HepG2 (cell line): ENCODE measurements around the gene STRN4. TPM values are rescaled to one million over a fixed set of nuclear protein-coding genes. Genes with fewer than 3 reads are reported as not detected.
A peak's percentile ranks its signal among the peaks of the same experiment; 100 is the strongest.

Source experiments
- BHLHE40 ChIP-seq: IDR thresholded peaks from 2 replicates; pipeline ENCODE4 v1.6.1; 2011; ENCODE audit warnings: low read length, improper control_type of control experiment
- ESRRA ChIP-seq: sonication (generic); formaldehyde crosslinking; IDR thresholded peaks from 2 replicates; pipeline ENCODE4 v1.5.1; 2020; ENCODE audit warnings: mild to moderate bottlenecking, low read depth, missing genetic modification reagents
- GABPA ChIP-seq, 2 experiments: IDR thresholded peaks; 2 replicates each; pipeline ENCODE4 v1.6.1; 2011 to 2016; ENCODE audit warnings: low read depth in 2 of 2, low read length in 1 of 2, missing biosample characterization in 1 of 2, missing genetic modification characterization in 1 of 2
- HDAC2 ChIP-seq: sonication (generic); formaldehyde crosslinking; IDR thresholded peaks from 2 replicates; pipeline ENCODE4 v1.4.0; 2020; ENCODE audit warnings: missing genetic modification reagents
- MXD4 ChIP-seq: IDR thresholded peaks from 2 replicates; pipeline ENCODE4 v1.6.1; 2016; ENCODE audit warnings: mild to moderate bottlenecking, missing biosample characterization, missing genetic modification reagents
- PAF1 ChIP-seq: IDR thresholded peaks from 2 replicates; pipeline ENCODE4 v1.6.1; 2016; ENCODE audit warnings: missing genetic modification reagents, missing compliant biosample characterization
- SCMH1 ChIP-seq: sonication (generic); formaldehyde crosslinking; IDR thresholded peaks from 2 replicates; pipeline ENCODE4 v1.9.0; 2021; ENCODE audit warnings: missing genetic modification reagents, mild to moderate bottlenecking, borderline replicate concordance
- STAT6 ChIP-seq: sonication (generic); formaldehyde crosslinking; IDR thresholded peaks from 2 replicates; pipeline ENCODE4 v1.4.0; 2020; ENCODE audit warnings: missing genetic modification reagents, mild to moderate bottlenecking, borderline replicate concordance
- TFDP2 ChIP-seq: sonication (generic); formaldehyde crosslinking; IDR thresholded peaks from 2 replicates; pipeline ENCODE4 v1.4.0; 2020; ENCODE audit warnings: missing genetic modification reagents
- ZBTB20 ChIP-seq: sonication (generic); formaldehyde crosslinking; IDR thresholded peaks from 2 replicates; pipeline ENCODE4 v1.8.1; 2023; ENCODE audit warnings: missing genetic modification reagents, low read depth, mild to moderate bottlenecking, borderline replicate concordance
- ZBTB21 ChIP-seq: sonication (generic); formaldehyde crosslinking; IDR thresholded peaks from 2 replicates; pipeline ENCODE4 v1.4.0; 2020; ENCODE audit warnings: missing genetic modification reagents
- ZNF331 ChIP-seq: sonication (generic); formaldehyde crosslinking; IDR thresholded peaks from 2 replicates; pipeline ENCODE4 v1.4.0; 2020; ENCODE audit warnings: missing genetic modification reagents
- ZNF607 ChIP-seq: sonication (generic); formaldehyde crosslinking; IDR thresholded peaks from 2 replicates; pipeline ENCODE4 v1.5.1; 2020; ENCODE audit warnings: missing genetic modification reagents, mild to moderate bottlenecking, borderline replicate concordance
- polyA plus RNA-seq, 8 experiments: library from polyadenylated mRNA; depleted of rRNA in 3 of 8; stranded (reverse) in 7 of 8; unstranded in 1 of 8; fragments of >200 nt; fragmentation: Illumina TruSeq in 4 of 8; extraction: Trizol in 4 of 8; gene quantifications; 2 replicates each; pipeline versions ENCODE4 v1.2.1 to v1.2.3, GENCODE V29; 2011 to 2016; ENCODE audit warnings: low read depth in 4 of 8, missing spikeins in 1 of 8, mixed read lengths in 1 of 8; ENCODE audit not compliant: insufficient read depth in 1 of 8
- total RNA-seq, 5 experiments: library from RNA; depleted of rRNA; stranded (reverse); fragments of >200 nt; fragmentation: Illumina TruSeq; extraction: Trizol; gene quantifications; 2 replicates each; pipeline ENCODE4 v1.2.3, GENCODE V29; 2016; ENCODE audit warnings: low read depth in 1 of 5
- TF ChIP-seq, protein P1 (sequence below): sonication (generic); formaldehyde crosslinking; IDR thresholded peaks from 2 replicates; pipeline ENCODE4 v1.5.0; 2020; ENCODE audit warnings: mild to moderate bottlenecking, missing genetic modification reagents, borderline replicate concordance
- TF ChIP-seq, protein P2 (sequence below), 2 experiments: IDR thresholded peaks; 2 replicates each; pipeline ENCODE4 v1.6.1; 2011 to 2012; ENCODE audit warnings: low read length in 2 of 2, borderline replicate concordance in 1 of 2, low read depth in 1 of 2, mild to moderate bottlenecking in 1 of 2, moderate library complexity in 1 of 2
- TF ChIP-seq, protein P3 (sequence below), 2 experiments: fragments of 450-650 bp in 1 of 2; sonication (generic) in 1 of 2; formaldehyde crosslinking; IDR thresholded peaks; 2 replicates each; pipeline versions ENCODE4 v1.5.0 to v1.8.0; 2020 to 2022; ENCODE audit warnings: mild to moderate bottlenecking in 1 of 2, missing genetic modification reagents in 1 of 2

Gene STRN4
- total and polyA plus RNA-seq, 2 of the 13 experiments (the other 11 are each of a cell fraction or from before 2014, with no cell fraction given) = 43.1 to 57.3 TPM

- TF ChIP-seq HDAC2 (0 out of 2 replicates have a peak, but pooled peaks have one; percentile 24), MXD4 (CRISPR knock-in tag) (peak; percentile 83), ESRRA (CRISPR knock-in tag) (no peak), ZBTB21 (CRISPR knock-in tag) (no peak), STAT6 (CRISPR knock-in tag) (no peak), SCMH1 (no peak), PAF1 (CRISPR knock-in tag) (no peak), ZNF607 (CRISPR knock-in tag) (peak; percentile 93), BHLHE40 (no peak), GABPA (IDR thresholded peaks at IDR 0.05; ENCODE audit: low read depth, low read length) (no peak), GABPA (CRISPR knock-in tag; IDR thresholded peaks at IDR 0.05; ENCODE audit: low read depth) (0 out of 2 replicates have a peak, but pooled peaks have one; percentile 18), ZBTB20 (peak; percentile 43; the same call in 1 of the 2 replicates), ZNF331 (no peak), TFDP2 (CRISPR knock-in tag) (peak; percentile 73; the same call in 1 of the 2 replicates)
- TF ChIP-seq, protein P1, sequence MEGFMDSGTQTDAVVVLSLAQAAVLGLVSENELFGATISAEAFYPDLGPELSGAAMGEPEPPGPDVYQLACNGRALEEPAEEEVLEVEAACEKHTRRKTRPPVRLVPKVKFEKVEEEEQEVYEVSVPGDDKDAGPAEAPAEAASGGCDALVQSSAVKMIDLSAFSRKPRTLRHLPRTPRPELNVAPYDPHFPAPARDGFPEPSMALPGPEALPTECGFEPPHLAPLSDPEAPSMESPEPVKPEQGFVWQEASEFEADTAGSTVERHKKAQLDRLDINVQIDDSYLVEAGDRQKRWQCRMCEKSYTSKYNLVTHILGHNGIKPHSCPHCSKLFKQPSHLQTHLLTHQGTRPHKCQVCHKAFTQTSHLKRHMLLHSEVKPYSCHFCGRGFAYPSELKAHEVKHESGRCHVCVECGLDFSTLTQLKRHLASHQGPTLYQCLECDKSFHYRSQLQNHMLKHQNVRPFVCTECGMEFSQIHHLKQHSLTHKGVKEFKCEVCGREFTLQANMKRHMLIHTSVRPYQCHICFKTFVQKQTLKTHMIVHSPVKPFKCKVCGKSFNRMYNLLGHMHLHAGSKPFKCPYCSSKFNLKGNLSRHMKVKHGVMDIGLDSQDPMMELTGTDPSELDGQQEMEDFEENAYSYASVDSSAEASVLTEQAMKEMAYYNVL = no peak
- TF ChIP-seq, protein P2, sequence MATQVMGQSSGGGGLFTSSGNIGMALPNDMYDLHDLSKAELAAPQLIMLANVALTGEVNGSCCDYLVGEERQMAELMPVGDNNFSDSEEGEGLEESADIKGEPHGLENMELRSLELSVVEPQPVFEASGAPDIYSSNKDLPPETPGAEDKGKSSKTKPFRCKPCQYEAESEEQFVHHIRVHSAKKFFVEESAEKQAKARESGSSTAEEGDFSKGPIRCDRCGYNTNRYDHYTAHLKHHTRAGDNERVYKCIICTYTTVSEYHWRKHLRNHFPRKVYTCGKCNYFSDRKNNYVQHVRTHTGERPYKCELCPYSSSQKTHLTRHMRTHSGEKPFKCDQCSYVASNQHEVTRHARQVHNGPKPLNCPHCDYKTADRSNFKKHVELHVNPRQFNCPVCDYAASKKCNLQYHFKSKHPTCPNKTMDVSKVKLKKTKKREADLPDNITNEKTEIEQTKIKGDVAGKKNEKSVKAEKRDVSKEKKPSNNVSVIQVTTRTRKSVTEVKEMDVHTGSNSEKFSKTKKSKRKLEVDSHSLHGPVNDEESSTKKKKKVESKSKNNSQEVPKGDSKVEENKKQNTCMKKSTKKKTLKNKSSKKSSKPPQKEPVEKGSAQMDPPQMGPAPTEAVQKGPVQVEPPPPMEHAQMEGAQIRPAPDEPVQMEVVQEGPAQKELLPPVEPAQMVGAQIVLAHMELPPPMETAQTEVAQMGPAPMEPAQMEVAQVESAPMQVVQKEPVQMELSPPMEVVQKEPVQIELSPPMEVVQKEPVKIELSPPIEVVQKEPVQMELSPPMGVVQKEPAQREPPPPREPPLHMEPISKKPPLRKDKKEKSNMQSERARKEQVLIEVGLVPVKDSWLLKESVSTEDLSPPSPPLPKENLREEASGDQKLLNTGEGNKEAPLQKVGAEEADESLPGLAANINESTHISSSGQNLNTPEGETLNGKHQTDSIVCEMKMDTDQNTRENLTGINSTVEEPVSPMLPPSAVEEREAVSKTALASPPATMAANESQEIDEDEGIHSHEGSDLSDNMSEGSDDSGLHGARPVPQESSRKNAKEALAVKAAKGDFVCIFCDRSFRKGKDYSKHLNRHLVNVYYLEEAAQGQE (IDR thresholded peaks at IDR 0.05; ENCODE audit: borderline replicate concordance in 1 of 2, low read depth in 1 of 2, low read length in 2 of 2) = no peak
- TF ChIP-seq, protein P3, sequence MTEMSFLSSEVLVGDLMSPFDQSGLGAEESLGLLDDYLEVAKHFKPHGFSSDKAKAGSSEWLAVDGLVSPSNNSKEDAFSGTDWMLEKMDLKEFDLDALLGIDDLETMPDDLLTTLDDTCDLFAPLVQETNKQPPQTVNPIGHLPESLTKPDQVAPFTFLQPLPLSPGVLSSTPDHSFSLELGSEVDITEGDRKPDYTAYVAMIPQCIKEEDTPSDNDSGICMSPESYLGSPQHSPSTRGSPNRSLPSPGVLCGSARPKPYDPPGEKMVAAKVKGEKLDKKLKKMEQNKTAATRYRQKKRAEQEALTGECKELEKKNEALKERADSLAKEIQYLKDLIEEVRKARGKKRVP (CRISPR knock-in tag; IDR thresholded peaks at IDR 0.05) = no peak
These were observed 15.2 kb upstream of the STRN4 start (continued) for GRCh38 chr19:46761418-46761831.
